AG08395 (cell line): ENCODE data around the gene CALN1.
"Not testable (repeated sequence)": the region's sequence is repeated elsewhere in the genome, so short reads cannot be mapped to it uniquely, and the experiment has no call there.

Source experiments
- DNase-seq: peaks from one replicate; pipeline ENCODE4 v3.0.0; 2012; ENCODE audit warnings: mixed read lengths, low spot score

CALN1 gene

DNA sequence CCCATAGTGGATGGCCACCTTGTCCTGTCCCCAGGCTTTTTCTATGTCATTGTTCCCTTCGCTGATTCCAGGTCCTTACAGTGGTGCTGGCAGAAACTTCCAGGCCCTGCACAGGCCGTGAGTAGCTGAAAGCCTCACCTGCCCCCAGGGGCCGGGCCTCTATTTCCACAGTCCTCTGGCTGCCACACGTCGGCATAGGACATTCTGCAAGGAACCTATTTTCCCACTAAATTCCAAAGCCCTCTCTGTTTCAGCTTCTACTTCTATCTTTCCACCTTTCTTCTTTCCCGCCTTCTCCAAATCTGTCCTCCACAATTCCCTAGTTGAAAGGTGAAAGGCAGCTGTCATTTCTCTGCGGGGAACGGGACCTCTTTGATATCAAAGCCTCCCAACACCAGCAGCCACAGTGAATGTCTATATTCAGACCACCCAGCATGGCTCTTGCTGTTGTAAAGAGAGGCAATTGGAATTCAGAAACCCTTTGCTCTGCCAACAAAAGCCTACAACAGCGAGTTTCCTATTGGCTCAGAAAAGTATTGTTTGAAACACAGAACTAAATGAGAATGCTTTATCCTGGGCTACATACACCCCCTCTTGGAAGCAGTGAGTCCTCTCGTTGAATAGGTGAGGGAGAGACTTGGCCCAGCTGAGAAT is 672.5 kb downstream of the CALN1 start:
- DNase-seq = no peak

DNA sequence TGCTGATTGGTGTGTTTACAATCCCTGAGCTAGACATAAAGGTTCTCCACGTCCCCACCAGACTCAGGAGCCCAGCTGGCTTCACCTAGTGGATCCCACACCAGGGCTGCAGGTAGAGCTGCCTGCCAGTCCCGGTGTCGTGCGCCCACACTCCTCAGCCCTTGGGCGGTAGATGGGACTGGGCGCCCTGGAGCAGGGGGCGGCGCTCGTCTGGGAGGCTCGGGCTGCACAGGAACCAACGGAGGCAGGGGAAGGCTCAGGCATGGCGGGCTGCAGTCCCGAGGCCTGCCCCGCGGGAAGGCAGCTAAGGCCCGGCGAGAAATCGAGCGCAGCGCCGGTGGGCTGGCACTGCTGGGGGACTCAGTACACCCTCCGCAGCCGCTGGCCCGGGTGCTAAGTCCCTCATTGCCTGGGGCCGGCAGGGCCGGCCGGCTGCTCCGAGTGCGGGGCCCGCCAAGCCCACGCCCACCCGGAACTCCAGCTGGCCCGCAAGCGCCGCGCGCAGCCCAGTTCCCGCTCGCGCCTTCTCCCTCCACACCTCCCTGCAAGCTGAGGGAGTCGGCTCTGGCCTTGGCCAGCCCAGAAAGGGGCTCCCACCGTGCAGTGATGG is 674.1 kb downstream of the CALN1 start:
- DNase-seq = not testable (repeated sequence)

GRCh38 chr7:71735961-71736556 is 676.1 kb downstream of the CALN1 start:
- peak; percentile 74 for DNase-seq

GRCh38 chr7:71733107-71733870 is 678.8 kb downstream of the CALN1 start:
- peak; percentile 79 for DNase-seq

DNA sequence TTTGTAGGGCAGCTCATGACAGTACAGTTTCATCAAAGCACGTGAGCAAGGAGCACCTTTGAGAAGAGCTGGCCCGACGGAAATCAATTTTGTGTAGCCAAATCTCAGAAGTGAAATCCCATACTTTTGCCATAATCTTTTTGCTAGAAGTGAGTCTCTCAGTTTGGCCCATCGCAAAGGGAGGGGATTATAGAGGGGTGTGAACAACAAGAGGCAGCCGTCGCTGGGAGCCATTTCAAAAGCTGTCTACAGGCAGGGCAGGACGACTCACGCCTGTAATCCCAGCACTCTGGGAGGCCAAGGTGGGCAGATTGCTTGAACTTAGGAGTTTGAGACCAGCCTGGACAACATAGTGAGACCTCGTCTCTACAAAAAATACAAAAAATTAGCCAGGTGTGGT is 680.4 kb downstream of the CALN1 start:
- DNase-seq = no peak
